Bone marrow (tissue), 2 donors: ENCODE measurements around the gene POU3F1.
A peak's percentile ranks its signal among the peaks of the same experiment; 100 is the strongest.

Experiments
- DNase-seq, 2 donors: peaks; one replicate each; lab custom pipeline; 2025; lab: John Stamatoyannopoulos, UW

POU3F1 gene

DNA sequence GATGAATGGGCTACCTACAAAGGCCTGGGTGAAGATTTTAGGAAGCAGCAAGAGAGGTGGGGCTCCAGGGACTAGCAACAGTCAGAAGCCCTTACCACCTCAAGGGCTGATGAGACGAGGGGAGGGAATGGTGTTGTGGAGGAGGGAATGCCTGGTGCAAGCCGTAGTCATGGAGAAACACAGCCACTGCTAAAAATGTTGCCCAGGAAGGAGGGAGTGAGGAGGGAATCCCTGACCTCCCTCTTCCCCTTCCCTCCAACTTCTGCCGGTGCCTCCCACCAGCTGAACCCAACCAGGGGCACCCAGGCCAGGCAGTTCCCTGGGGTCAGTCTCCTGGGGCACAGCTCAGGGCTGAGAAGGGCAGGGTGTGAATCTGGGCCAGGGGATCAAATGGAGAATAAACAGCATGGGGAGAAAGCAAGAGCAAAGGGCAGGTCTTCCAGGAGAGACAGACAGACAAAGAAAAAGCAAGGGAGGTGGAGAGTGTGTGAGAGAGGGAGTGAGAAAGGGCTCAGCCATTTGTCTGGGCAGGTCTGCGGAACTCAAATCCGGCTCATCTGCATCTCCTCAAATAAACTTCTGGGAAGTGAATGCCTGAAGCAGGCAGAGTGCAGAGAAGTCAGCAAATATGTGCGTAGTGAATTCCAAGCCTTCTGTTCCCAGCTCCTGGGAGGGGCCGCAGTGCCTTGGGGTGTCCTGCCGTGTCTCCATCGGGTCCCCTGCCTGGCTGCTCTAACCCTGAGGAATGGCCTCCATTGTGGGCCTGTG, 27.1 kb upstream of the POU3F1 start:
- DNase-seq, result no peak

DNA sequence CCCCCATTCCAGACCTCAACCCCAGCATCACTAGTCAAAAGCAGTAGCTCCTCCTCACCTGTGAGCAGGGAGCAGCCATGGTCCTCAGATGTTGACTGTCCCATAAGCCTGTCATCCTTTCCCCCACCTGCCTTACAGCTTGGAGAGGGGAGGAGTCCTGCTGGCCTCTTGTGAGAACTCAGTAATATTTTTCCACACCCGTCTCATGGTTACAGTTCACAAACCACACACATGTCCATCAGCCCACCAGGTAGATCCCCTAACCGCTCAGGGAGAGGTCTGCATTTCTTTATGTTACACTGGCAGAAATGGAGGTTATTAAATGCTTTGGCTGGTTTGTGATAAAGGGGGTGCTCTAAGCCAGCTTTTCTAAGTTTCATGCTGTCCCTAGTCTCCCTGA, 26.3 kb upstream of the POU3F1 start:
- DNase-seq, result no peak

- DNase-seq, result peak in 1 of 2 donors; percentile 8
Measured at GRCh38 chr1:38071312-38072256, 25.0 kb upstream of the POU3F1 start.

DNA sequence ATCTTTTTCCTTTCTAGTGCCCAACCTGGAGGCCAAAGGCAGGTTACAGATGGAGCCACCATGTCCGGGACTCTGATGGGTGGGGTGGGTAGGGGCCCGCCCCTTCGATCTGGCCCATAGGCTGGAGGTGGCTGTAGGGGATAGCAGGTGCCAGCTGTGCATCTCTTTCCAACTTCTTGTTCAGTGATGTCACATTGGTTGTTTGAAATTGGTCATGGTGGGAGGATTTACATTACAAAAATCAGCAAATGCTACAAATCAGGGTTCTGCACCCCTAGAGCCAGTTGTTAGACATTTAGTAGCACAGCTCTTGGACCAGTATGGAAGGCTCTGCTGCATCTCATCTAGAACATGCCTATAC, 22.4 kb upstream of the POU3F1 start:
- no peak for DNase-seq

- no peak for DNase-seq
Measured at GRCh38 chr1:38068220-38068979, 21.8 kb upstream of the POU3F1 start.

DNA sequence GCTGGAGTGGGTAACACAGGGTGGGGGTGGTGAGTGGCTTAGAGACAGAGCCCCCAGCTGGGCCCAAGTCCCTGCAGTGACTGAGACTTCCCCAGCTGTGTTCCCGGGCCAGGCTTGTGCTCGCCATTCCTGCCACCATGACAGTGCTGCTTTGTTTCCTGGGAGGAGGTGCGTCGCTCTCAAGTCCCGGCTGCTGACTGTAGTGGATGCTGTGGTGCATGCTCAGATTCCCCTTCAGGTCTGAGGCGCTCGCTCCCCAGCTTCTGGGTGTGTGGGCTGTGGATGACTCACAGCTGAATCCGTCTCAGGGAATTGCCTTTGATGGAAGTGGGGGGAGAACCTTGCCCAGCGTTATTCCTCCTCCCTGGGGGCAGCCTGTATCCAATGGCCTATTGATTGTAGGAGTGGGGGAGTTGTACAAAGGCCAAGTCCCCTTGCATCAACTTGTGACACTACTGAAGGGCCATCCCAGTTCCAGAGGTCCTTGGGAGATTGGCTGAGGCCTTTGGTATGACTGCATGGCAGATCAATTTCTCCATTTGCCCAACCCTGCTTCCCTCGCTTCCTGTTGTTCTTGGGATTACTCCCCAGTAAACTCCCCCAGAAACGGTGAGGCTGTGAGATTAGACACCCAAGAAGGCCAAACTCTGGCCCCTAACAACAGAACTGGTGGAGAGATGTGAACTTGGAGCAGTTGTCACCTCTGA, 17.8 kb upstream of the POU3F1 start:
- no peak for DNase-seq

DNA sequence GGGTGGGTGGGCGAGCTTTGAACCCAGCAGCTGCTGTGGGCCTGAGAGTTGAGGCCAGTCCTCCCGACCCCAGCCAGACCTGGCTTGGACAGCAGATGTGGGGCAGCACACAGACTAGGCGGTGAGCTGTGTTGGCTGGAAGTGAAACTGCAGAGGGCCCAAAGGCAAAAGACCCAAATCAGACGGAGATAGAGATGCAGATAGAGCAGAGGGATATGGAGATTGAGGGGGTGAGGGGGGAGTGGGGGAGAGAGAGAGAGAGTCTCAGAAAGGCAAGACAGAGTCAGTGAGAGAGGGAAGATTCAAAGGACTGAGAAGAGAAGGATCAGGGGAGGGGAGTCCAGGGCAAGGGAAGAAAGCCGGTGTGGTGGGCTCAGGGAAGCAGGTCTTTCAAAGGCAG, 17.0 kb upstream of the POU3F1 start:
- DNase-seq, result no peak

- no peak for DNase-seq
Measured at GRCh38 chr1:38062361-38063288, 16.0 kb upstream of the POU3F1 start.

DNA sequence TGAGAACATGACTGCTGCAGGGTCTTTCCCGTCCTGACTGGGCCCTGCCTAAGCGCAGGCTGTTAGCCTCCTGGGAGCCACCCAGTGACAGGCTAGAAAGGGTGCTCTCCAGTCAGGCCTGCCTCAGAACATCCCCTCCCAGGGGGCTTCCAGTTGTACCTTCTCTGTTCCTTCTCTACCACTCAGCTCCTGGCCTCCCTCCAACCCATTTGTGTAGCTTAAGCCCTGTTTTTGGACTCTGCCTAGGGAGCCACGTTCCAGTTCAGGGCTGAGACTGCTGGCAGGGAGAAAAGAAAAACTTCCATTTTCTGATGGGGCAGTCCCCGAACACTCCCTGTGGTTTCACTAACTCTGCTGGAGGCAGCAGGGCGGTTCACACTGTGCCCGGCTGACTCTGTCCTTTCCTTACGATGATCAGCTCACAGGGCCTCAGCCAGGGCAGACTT, 15.3 kb upstream of the POU3F1 start:
- no peak for DNase-seq

- DNase-seq, result no peak
Measured at GRCh38 chr1:38061290-38061689, 14.7 kb upstream of the POU3F1 start.

DNA sequence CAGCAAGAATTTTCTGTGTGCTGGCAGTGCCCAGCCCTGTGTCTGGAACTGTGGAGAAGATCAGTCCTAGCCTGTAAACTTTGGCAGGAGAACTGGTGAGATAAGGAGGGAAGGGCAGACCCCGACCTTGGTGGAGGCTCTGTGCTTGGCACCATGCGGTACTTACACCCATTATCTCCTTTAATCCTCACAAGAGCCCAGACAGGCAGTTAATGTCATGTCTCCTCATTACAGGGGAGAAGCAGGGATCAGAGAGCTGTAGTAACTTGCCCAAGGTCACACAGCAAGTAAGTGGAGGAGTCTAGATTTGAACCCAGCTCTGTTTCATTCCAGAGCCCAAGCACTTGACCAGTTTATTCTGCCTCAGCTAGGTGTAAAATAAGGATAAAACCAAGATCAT, 13.9 kb upstream of the POU3F1 start:
- no peak for DNase-seq

- DNase-seq, result no peak
Measured at GRCh38 chr1:38059635-38060250, 13.2 kb upstream of the POU3F1 start.

DNA sequence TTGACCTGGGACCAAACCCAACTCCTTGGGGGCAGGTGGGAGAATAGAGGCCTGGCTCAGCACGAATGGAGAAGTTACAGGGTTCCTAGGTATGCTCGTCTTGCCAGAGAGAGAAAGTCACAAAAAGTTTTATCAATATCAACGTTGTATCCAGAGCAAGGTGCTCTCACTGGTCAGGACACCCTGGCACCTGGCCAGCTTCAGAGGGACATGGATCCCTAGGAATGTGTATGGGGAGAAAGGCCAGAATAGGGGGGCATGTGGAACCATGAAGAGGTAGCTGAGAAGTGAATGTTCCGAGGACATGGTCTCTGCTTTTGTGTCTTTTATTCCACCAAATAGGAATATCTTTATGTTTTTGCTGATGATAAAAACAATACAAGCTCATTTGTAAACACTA, 9.4 kb upstream of the POU3F1 start:
- DNase-seq, result no peak

DNA sequence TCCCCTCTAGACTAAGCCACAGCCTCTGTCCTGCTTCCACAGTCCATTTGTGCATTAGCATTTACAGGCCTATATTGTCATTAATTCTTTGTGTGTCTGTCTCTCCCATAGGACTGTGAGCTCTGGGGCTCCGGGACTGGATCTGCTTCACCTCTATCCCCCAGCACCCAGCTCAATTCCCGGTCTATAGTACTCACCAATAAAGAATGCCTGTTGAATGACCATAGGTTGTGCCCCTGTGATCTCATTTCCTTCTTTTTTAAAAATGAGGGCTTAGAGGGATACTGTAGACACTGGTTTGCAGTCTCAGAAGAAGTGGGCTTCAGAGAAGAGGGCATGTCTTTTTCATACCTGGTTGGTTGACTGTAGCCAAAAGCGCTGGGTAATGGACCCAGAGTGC, 8.8 kb upstream of the POU3F1 start:
- no peak for DNase-seq

DNA sequence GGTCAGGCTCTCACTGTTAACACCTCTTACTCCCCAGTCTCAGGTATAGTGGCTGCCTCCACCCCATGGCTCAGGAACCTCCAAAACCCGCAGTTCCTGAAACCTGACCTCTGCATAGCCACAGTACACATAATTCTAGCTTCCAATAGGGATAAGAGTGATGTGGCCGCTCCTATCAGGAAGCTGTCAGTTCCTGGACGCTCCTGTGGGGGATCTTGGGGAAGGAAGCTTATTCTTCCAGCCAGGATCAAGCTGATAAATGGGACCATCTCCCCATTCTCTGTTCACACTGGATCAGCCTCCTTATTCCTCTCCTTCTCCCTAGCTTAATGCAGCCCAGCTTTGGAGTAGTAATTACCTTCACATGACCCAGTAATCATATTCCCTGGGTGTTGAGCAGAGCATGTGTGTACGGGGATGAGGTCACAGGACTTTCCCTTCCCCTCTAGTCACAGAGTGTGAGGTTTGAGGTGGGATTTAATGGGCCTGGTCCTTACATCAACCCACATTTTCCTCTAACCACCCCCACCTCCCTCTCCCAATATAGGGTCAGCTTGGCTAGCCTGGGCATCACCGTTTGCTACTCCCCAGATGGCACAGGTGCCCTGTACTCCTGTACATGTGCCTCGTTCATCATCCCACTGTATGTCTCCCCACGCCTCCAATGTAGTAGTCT, 7.0 kb upstream of the POU3F1 start:
- DNase-seq, result no peak

GRCh38 chr1:38052750-38053415, 6.3 kb upstream of the POU3F1 start:
- DNase-seq, result no peak

DNA sequence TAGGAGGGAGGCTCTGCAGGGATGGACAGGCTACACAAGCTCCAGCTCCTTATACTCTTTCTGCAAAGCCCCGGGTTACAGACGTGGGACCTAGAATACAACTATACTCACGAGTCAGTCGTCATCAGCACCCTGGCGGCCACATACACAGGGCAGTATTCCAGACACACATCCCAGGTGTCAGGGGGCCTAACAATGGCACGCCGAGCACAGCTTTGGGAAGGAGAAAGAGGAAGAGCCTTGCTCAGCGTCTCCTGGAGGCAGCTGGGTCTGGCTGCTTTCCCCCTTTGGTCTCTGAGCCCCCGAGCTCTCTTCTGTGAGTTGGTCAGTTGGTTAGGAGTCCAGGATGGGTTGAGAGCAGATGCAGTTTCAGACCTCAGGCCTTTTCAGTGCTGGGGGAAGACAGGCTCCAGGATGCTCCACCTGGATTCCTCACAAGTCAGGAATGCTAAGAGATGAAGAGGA, 4.5 kb upstream of the POU3F1 start:
- DNase-seq, result no peak

- no peak for DNase-seq
Measured at GRCh38 chr1:38050397-38051078, 3.9 kb upstream of the POU3F1 start.
